Suppressor macrophage (primary cell): ENCODE results near the gene CLTCL1.
A peak's percentile ranks its signal among the peaks of the same experiment; 100 is the strongest.

ENCODE experiments used
- DNase-seq, 4 experiments: peaks; one replicate each; pipeline ENCODE4 v3.0.0-alpha.2; 2020 to 2022

Gene CLTCL1

DNA sequence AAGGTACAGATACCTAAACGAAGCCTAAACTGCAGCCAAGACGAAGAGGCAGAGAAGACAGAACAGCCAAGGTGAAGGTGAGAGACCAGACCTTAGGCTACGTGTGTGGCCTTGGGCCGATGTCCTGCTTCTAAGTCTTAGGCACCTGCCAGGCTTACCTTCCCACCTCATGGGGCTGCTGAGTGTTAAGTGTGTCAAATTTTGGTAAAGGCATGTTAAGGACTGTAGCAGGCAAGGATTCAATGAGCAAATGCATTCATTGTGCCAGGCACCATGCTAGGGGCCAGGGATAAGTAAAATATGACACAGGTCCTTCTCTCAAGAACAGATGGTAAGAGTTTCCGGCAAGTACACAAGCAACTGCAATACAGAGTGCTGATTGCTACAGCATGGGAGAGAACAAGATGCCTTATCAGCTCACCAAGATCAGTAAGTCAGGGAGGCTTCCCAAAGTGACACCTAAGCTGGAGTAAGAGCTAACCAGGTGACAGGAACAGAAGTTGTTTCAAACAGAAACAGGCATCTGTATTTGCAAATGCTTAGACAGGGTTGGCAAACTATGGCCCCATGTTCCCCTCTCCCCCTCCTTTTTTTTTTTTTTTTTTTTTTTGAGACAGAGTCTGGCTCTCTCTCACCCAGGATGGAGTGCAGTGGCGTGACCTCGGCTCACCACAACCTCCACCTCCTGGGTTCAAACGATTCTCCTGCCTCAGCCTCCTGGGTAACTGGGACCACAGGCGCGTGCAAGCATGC, 46.7 kb downstream of the CLTCL1 start:
- DNase-seq = no peak

DNA sequence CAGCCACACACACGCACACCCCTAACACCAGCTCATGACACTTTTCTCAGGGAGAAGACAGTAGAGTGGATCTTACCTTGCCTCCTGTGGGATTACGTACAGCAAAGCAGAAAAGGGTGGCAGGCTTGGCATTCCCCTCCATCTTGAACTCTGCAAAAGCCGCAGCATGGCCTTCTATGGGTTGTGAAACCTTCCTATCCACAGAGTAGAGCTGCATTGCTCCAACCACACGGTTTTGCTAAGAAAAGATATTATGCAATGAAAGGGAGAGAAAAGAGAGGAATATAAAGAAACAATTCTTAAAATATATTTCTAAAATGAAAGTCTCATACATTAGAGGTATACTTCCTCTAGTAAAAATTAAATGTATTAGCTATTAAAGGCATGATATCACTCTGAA, 48.8 kb downstream of the CLTCL1 start:
- peak in 3 of 4 experiments; percentile 9 to 39 (median 37) for DNase-seq

DNA sequence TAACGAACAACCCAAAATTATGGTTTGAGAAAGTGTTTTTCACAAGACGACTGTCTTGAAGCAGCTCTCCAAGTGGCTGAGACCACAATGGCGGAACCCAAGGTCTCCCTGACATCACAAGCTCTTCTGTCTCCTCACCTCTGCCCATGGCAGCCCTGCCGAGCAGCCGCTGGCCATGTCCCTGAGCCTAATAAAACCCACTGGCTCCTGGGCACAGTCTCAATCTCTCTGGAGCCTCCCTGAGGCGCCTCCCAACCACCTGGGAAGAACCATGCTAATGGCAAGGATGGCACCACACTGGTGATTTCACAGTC, 50.0 kb downstream of the CLTCL1 start:
- no peak for DNase-seq

DNA sequence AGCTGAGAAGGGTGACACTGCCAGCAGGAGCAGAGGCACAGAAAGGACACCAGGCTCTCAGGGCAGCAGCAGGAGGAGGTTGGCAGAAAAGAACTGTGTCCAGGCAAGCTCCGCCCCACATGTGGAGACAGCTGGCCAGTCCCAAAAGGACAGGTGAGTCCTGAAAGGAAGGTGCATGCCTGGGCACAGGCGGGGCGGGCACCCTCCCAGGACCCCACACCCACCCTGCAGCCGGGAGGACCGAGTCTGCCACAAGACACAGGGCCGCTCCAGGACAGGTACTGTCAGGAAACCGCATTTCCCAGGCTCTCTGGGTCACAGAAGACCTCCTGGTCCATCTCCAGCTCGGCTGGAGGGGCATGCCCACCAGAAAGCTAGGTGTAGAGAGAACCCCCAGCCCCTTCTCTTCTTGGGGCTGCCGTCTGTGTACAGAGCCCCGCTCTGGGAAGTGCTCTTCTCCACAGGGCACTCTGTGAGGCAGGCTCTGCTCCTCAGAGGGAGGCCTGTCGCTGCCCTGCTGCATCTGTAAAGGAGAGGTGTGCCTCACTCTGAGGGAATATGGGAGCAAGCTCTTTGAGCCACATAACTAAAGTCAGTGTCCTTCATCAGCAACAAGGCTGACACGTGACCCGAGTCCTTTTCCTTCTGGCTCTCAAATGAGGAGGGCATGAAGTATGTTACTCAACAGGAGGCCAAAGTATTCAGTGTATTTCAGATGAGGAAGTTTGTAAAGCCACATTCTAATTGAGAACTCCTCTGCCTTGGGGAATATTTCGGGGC, 50.5 kb downstream of the CLTCL1 start:
- peak; percentile 28 to 74 (median 58) for DNase-seq

DNA sequence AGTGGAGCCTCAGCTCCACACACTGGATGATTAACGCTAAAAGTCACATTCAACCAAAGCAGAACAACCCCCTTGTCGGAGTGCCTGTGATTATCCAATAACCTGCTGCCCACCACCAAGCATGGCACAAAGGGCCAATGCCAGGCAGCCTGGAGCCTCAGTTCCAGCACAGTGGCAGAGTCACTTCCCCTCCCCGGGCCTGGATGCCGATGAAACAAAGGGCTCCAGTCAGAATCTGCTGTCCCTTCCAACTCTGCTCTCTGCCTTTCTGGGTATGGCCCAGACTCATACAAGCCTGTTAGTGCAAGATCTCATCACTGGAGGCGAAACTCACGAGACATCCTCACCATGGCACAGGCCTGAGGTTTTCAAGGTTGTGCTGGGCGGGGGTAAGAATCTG, 52.1 kb downstream of the CLTCL1 start:
- no peak for DNase-seq

DNA sequence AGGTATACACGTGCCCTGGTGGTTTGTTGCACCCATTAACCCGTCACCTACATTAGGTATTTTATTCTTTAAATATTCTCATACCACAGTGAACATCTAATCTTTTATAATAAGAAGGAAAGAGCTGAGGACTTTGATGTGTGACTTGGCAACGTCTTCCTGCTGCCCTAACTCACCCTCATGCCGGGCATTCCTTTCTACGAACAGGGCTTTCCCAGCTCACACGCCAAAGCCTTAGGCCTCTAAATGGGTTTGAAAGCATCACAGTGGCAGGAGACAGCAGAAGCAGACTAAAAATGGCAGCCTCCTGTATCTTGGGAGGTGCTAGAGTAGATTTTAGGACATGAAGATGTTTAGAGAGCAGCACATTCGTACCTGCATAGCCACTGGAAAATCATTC, 52.6 kb downstream of the CLTCL1 start:
- no peak for DNase-seq

DNA sequence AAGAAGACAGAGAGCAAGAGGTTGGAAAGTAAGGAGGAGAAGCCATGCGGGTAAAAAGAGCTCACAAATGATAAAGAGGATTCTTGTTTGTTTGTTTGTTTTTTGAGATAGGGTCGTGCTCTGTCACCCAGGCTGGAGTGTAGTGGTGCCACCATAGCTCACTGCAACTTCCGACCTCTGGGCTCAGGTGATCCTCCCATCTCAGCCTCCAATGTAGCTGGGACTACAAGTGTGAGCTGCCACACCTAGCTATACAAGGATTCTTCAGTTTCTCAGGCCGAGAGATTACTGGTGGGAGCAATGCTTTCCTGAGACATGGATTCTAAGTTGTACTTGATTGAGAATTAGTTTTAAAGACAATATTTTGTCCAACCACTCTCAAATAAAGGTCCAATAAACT, 55.6 kb downstream of the CLTCL1 start:
- no peak for DNase-seq

DNA sequence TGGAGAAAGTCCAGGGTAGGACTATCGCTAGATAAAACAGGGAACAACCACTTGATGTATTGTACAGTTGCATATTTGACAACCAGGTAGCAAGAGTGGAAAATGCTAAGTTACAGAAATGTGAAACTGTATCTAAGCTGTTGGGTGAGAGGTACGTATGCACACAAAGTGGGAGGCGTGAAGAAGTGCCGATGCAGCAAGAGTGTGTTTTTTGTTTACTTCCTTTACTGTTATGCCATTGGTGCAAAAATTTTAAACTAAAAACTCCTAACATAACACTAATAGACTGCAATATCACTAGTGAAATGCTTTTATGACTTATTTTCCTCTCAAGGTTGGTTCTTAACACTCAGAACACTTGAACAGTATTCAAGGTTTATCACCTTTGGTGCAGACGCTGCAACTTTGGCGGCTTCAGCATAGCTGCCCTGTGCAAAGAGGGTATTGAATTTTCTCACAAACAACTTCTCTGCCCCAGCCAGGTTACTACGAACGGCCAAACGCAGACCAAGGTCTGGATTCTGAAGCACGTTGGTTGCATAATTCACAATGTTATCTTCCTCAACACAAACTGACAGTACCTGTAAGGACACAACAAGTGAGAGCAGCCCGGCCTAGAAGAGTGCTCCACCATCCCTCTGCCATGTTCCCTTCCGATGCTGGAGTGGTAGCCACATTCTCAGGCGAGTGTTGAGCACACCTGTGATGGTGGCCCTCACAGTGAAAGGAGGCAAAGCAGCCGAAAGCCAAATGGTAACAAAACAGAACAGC, 57.2 kb downstream of the CLTCL1 start:
- DNase-seq = no peak

DNA sequence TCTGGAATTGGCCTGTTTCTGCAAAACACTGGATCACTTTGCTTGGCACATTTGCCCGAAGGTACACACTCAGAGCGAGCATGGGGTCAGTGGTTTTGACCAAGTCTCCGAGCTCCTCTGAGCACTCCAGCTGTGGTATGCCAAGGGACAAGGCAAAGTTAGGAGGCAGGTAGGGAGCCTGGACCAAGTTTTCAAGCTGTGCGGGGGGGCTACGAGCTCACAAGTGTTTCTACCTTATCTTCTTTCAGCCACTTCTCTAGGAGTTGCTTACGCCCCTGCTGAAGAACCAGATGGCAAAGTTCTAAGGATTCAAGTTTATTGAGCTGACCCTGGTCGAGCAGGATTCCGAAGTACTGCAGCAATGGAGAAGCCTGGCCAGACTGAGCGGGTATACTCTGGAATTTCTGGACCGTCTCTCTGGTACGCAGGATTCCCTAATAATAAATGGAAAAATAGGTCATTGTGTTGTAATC, 58.3 kb downstream of the CLTCL1 start:
- no peak for DNase-seq

DNA sequence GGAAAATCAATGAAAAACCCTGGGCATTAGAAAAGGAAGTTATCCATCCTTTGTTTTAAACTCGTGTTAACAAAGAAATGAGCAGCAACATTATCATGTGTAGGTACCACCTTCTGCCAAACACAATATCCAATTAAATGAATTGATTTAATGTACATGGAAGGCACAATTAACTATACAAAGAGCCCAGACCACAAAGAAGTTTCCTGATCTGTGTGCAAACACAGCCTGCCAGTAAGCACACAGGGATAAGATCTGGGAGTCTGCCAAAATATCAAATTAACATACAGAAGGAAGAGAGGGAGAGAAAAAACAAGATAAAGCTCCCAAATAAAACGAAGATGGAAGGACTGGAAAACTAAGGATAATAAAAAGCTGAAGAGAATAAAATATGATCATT, 58.9 kb downstream of the CLTCL1 start:
- no peak for DNase-seq

DNA sequence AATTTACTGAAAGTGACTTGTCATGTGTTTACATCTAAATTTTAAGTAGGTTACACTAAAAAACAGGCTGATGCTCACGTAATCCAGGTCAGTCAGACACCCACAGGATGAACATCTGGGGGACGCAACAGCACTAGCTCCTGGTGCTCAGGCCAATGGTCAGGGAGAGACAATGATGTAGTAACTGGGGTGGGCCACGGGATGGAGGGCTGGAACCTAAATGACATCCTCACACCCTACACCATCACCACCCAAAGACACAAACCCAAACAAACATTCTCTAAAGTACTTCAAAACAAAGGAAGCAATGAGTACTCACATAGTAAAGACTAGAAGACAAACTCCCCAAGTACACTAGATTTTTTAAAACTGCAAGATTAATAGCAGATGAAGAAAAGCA, 59.5 kb downstream of the CLTCL1 start:
- DNase-seq = no peak

DNA sequence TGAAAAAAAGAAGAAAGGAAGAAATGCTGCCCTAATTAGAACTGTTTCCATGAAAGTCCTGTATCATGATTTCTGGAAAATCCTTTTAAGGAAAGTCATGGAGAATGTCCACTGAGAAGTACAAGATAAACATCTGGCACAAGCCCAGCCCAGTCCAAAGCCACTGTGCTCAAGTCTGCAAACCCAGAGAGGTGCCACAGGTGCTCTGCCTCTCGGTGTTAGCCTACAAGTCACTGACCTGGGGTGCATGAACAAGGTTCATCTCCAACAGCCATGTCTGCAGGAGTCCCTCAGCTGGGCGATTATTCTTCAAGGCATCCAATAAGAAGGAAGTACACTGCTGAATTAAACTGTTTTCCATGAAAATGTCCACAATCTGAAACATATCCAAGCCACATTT, 61.9 kb downstream of the CLTCL1 start:
- no peak for DNase-seq

DNA sequence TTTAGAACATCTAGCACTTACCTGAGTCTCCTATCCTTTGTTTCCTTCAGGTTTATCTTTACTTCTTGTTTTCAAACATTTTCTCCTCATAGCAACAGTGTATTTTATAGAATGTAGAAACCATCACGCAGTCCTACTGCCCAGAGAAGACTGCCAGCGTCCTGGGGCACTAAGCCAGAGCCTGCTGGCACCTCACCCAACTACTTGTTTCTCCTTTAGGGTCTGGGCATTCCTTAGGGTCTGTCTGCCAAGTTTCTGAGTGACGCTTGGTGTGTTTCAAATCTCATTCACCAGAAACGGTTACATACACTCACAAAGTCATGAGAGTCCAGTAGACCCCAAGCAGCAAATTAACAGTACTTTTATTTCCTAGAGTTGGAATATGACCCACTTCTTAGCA, 63.3 kb downstream of the CLTCL1 start:
- no peak for DNase-seq

DNA sequence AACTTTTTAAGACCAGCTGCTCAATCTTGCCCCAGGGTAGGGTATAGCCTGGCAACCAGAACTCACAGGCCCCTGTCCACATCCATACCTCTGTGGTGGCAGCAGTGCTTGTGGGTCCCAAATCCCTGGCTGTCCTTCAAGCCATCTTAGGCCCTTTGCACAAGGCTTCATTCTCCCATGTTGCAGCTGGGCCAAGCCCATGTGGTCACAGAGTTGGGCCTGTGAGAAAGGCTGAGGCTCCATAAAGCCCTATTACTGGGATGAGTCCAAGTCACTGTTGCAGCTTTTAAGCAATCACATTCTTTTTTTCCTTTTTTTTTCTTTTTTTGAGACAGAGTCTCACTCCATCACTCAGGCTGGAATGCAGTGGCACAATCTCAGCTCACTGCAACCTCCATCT, 65.1 kb downstream of the CLTCL1 start:
- DNase-seq = no peak

DNA sequence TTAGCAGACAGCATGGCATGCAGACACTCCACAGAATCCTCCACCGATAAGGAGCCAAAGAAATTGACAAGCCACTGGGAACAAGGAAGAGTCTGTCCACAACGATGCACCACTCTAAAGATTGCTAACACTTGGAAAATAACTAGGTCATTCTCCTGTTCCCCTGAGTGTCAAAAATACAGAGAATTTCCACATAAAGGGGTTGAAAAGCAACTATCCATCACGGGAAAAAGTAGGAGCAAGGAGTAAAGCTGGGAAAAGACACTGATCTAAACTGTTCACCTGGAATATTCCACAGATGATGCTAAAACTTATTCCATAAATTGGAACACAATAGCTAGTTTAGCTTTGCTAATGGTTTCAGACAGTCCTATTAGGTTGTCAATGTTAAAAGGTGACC, 66.0 kb downstream of the CLTCL1 start:
- no peak for DNase-seq

DNA sequence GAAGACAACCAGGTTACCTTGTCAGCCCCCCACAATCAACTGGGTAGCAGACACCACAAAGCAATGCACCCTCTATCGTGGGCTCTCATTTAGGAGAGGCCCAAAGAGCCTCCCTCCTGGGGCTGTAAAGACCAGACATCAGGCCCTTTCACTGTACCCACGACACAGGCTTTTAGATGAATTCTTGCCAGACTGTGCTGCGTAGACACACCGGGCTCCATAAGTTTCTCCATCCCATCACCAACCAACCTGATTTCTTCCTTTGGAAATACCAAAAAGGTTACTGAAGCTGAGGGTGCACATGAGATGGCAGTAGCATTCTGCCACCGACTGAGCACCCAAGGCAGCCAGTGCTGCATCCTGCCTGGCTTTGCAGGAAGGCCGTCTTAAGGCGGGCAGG, 66.5 kb downstream of the CLTCL1 start:
- no peak for DNase-seq

DNA sequence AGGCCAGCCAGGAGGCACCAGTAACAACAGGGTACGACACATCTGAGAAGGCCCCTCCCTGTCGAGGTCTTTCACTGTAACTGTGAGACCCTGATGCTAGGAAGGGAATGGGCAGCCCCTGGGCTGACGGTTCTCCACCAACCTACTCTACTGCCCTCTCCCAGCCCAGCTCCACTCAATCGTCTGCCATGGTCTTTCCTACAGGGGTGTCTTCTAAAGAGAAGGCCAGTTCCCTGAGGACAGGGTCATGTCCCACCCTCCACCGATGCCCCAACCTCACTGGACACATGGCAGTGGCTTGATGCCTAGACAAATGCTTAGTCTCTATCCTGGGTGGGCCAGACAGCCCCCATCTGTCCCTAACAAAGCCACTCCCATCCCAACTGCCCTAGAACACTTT, 67.0 kb downstream of the CLTCL1 start:
- DNase-seq = no peak

DNA sequence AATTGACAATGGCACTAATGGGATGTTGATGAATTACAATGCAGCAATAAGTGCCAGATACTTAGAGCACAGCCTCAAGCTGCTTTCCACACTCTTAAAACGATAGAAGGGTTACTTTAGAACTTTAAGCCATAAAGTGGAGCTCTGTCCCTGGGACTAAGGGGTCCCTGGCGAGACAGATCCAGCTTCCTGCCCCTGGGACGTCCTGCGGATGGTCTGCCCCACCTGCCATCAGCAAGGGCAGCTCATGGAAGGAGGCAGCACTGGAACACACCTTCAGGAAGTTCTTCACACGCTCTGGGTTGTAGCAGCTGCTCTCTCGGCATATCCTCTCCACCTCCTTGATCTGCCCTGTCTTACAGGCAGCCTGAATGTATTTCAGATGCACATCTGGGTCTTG, 67.9 kb downstream of the CLTCL1 start:
- DNase-seq = no peak

DNA sequence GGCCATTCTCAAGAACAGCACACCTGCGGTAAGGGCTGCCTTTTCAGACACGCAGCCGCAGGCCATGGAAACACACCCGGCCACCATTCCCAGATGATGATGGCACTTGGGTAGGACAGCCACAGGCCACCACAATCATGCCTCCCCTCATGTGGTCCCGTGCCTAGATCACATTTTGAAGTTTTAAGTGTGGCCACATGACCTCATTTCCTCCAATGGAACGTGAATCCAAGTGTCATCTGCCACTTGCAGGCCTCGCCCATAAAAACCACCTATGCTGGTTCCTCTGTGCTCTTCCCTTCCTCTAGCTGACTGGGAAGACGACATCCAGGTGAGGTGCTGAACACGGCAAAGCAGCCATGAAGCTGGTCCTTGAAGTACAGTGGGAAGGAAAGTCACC, 68.4 kb downstream of the CLTCL1 start:
- DNase-seq = no peak

DNA sequence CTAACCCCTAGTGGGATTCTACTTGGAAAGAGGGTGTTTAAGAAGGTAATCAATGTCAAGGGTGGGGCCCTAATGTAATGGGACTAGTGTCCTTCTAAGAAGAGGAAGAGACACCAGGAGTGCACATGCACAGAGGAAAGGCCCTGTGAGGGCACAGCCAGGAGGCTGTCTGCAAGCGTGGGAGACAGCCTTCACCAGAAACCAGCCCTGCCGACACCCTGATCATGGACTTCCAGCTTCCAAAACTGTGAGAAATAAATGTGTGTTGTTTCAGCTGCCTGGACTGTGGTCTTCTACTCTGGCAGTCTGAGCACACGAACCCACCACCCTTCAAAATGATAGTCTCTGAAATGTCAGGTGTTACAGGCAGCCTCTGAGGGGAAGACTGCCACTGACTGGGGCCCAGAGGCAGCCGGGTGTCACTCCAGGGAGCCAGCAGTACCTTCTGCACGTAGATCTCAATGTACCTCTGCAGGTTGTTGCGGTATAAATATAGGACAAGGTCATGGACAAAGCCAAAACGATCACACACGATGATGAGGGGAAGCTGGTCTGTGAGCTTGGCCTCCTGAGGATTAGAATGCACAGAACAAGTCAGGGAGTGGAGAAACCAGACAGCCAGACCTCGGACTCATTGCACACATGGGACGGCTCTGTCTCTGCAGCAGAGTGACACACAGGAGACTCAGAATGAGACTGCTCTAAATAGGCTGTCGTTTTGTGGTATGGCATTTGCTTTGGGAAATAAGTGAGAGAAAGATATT, 69.1 kb downstream of the CLTCL1 start:
- DNase-seq = no peak

DNA sequence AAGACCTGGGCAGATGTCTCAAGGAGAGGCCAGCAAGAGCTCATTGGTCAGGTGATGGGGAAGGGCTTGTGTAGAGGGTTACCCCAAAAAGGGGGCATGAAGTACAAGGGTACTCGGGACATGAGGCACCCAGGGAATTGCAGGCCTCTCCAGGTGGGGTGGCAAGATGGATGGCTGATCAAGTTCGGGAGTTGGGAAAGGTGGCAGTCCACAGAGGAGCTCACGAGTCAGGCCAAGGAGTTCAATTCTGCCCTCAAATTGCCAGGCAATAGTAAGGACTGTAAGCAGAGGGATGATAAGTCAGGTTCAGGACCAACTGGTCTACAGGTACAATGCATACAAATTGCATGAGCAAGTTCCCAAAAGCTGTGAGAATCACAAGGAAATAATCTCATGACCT, 70.7 kb downstream of the CLTCL1 start:
- no peak for DNase-seq

DNA sequence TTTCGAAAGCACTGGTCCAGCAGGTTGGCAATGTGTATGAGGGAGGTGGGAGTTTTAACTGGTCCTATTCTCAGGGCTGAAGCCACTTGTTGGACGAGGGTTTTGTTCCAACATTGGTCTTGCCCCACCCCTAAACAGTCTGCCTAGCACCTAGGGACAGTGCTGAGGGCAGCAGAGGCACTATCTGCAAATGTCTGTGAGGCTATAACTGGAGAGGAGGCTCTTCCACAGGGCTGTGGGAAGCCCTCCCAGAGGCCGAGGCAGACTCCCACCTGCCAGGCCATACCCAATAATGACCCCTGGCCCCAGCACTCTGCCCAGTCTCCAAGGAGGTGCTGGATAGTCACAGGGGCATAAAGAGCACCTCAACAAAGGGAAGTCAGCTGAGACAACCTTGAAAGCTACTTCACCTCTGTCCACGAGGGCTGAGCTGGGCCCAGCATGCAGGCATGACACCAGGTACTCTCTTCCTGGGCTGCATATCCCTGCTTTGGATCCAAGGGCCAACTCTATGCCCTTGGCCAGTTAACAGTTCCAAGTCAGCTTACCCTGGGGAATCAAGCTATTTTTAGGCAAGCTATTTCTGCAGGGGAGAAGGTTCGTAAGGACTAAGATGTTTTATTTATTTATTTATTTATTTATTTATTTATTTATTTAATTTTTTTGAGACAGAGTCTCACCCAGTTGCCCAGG, 72.8 kb downstream of the CLTCL1 start:
- DNase-seq = no peak
